Myocyte (in vitro differentiated cells): ENCODE measurements around the gene GSKIP. TPM values are rescaled to one million over a fixed set of nuclear protein-coding genes. Genes with fewer than 3 reads are reported as not detected.

Experiments
- DNase-seq: peaks from one replicate; pipeline ENCODE4 v3.0.0-alpha.2; 2012; ENCODE audit warnings: low read depth
- total RNA-seq: library from RNA; depleted of rRNA; stranded (reverse); fragments of >200 nt; gene quantifications from 2 replicates; pipeline ENCODE4 v1.2.3, GENCODE V29; 2014

GSKIP gene
- total RNA-seq, 1 donor from 2014 or later: 18.5 TPM

GRCh38 chr14:96376093-96376492 is 12.8 kb downstream of the GSKIP start:
- no peak for DNase-seq

- DNase-seq: no peak
Observed at GRCh38 chr14:96380735-96381134, 17.4 kb downstream of the GSKIP start.

DNA sequence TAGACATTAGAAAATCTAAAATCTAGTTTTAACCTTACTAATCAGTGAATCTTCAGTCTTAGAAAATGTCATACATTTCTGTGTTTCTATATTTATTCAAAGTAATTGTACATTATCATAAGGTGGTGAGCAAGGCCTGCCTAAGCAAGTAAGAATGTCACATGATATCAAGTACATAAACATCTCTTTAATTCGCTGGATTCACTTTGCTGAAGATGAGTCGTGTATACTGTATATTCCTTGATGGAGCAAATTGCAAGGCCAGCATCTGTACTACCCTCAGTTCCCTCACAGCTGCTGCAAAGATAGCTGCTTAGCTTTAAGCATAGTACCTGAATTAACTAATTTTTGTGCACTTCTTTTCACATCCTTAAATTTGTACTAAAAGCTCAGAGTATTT is 20.1 kb downstream of the GSKIP start:
- no peak for DNase-seq

DNA sequence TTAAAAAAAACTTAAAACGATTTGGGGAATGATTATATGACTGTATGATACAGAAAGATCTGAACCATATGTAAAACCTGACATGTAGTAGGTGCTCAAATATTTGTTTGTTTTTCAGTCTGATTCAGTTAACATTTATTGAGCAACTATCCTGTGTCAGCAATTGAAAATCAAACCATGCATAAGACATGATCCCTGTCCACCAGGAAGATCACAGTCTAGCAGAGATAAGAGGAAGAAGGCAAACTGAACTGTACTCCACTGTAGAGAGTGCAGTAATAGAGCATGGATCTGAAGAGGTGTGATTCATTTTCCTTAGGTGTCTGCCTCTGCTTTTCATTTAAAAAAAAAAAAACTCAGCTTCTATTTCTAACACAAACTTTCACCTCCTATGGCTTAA is 20.7 kb downstream of the GSKIP start:
- DNase-seq: no peak

- DNase-seq: no peak
Observed at GRCh38 chr14:96384740-96385139, 21.4 kb downstream of the GSKIP start.

DNA sequence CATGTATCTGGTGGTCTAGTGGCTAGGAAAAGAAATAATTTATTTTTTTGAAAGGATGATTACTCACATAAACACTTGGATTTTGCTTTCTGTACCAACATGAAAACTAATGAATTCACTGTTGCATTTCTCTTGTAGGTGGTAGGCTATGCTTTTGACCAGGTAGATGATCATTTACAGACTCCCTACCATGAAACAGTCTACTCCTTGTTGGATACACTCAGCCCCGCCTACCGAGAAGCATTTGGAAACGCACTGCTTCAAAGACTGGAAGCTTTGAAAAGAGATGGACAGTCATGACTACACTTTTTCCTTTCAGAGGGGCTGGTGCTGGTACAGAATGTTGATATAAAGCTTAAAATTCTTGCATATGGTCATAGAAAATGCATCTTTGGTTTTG is 22.1 kb downstream of the GSKIP start:
- DNase-seq: no peak

- no peak for DNase-seq
Observed at GRCh38 chr14:96390965-96391292, 27.6 kb downstream of the GSKIP start.

DNA sequence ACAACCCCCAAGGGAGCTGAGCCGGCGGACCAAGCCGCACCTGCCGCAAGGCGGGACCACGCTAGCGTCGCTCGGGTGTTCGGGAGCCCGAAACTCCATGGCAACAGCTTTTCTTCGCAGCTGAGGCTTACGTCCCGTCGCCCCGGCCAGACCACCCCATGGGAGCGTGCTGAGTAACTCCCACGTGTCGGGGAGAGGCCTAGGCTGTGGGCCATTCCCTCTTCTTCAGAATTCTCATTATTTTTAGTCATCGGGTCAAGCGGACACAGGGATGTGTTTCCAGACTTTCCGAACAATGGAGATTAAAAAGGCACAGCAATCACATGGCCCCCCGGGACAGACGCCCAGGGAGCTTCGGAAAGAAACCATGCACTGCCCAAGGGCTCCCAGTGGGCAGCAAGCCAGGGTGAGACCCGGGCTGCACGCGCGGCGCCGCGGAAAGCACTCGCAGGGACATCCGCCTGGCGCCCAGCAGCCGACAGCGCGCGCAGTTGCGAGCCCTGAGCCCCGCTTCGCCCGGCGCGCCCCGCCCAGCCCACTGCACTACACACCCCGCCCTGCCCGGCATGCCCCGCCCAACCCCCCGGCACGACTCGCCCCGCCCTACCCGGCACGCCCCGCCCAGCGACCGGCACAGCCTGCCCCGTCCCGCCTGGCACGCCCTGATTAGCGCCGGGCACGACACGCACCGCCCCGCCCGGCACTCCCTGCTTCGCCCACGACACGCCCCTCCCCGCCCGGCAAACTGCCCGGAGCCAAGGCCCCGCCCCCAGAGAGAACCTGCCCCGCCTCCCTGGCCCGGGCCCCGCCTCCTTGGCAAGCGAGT is 28.2 kb downstream of the GSKIP start:
- peak; percentile 93 for DNase-seq

- no peak for DNase-seq
Observed at GRCh38 chr14:96393071-96393691, 29.9 kb downstream of the GSKIP start.

DNA sequence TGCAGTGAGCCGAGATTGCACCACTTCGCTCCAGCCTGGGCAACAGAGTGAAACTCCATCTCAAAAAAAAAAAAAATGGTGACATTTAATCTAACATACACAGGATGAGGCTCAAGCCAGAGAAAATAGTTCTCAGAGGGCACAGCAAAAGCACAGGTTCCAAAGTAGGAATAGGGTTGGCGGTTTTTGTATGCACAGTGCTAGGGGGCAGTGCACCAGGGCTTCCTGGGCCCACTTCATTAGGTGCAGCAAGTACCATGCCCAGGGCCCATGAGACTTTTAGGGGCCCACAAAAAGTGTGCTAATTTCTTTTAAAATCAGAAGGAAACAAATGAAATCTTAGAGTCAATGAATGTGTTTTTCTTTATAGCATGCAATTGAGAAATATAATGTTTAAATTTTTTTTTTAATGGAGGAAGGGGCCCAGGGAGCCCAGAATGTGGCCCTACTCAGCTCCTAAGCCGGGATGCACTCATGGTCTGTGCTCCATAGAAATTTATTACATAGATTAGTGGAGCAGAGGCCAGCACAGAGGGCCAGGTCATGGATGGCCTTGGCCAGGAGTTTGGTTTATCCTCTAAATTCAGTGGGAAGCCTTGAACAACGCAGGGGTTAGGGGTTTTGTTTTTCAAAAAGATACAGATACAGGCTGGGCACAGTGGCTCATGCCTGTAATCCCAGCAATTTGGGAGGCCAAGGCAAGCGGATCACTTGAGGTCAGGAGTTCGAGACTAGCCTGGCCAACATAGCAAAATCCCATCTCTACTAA is 30.9 kb downstream of the GSKIP start:
- no peak for DNase-seq

DNA sequence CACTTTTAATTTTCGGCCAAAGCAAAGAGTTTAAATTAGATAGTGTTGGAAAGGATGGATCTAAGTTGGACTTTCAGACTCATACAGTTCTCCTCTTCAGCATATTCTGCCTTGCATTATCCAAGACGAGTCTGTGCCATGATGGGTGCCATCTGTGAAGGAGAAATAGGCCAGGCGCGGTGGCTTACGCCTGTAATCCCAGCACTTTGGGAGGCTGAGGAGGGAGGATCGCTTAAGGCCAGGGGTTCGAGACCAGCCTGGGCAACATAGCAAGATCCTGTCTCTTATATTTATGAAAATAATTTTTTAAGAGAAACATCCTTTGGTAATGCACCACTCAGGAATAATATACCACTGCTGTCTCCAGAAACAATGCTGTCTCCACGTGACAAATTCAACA is 35.1 kb downstream of the GSKIP start:
- no peak for DNase-seq

DNA sequence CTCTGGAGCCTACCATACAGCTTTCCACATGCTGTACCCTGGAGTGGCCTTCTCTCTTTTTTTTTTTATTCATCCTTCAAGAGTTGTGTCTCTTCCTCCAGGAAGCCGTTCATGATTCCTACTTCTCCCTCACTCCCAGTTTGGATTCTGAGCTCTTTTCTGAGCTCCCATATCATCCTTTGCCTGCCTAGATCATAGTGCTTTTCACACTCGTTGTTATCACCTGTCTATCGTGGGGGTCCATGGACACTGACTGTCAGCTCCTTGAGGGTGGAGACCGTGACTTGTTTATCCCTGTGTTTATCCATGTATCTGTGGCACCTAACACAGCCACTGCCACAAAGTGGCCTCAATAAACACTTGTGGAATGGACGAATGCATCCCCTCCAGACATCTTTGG is 35.6 kb downstream of the GSKIP start:
- no peak for DNase-seq

- no peak for DNase-seq
Observed at GRCh38 chr14:96399405-96399804, 36.1 kb downstream of the GSKIP start.

DNA sequence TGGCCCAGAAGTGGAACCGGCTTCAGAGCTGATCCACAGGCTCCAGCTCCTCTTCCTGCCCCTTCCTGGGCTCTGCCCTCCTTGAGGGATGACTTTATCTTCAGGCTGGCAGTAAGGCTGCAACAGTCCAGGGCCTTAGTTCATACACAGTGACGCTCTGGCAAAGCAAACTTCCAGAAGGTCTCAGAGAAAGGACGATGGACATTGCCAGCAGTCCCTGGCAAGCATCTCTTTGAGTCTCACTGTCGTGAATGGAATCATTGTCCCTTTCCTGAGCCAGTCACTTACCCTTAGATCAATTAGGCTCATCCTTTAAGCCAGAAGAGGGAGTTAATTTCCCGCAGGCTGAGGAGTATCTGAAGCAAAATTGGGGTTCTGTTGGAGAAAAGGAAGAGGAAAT is 37.2 kb downstream of the GSKIP start:
- DNase-seq: no peak

DNA sequence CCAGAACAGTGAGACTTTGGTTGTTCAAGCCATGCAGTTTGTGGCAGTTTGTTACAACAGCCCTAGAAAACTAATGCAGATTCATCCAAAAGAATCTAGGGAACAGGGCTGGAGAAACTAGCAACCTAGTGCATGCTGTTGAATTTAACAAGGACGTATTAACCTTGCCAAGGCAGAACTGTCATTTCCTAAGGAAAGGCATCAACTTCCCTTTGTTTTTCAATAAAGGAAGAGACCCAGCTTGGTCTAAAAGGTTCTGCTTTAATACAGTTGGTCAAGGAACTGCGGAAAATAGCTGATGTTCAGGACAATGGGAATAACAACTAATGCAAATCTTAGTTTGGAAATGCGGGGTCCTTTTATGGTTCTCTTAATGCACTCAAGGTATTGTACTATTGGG is 40.1 kb downstream of the GSKIP start:
- DNase-seq: no peak

- no peak for DNase-seq
Observed at GRCh38 chr14:96405677-96406076, 42.4 kb downstream of the GSKIP start.

DNA sequence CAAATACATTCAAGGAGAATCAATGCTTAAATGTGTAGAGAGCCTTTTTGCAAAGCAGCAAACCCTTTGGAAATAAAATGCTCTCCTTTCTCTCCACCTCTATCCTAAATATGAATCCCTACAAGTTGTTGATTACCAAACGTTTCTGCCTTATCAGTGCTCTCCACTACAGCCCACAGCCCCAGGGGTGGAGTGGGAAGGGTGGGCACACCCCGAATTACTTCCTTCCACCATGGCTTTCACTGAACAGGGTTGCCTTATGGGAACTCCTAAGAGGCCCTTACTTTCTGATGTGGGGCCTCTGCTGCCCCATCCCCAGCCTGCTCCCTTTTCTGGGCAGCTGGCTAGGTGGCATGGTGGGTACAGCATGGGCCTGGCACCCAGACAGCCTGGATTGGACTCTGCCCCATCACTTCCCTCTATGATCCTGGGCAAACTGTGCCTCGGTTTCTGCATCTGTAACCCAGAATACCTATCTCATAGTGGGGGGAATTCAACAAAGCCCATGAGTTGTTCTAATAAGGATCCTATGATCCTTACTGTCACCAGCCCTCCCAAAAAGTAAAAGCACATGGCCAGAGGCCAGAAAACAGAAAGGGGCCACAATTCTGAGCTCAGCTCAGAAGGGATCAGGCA is 44.7 kb downstream of the GSKIP start:
- DNase-seq: no peak

DNA sequence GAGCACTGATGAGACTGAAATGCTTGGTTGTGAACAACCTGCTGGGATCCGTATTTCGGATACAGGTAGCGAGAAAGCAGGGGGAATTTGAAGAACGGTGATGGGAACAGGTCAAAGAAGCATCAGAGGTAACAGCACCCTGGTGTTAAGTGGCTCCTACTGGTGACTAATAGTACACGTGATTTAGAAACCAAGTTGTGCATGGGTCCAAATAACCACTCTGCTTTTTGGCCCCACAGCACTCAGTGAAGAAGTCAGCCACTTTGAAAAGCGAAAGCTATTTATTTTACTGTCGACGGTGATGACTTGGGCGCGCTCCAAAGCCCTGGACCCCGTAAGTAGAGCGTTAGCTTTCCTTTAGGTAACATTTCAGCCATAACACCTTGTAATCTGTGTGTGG is 45.3 kb downstream of the GSKIP start:
- no peak for DNase-seq

DNA sequence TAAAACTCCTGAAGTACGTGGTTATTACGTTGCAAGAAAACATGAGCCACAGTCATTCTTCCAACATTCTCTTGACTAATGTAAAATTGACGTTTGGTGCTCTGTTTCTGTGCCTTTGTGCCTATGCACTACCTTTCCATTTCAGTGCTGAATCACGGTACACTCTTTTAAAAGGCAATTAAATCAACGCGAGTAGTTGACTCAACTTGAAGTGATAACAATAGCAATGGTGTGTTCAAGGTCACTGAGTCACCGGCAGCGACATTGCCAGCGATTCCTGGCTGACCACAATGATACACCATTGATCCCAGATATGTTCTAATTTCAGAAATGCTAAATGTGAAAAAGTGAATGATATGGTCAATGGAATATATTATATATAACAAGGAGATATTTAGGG is 46.4 kb downstream of the GSKIP start:
- DNase-seq: peak; percentile 6

- peak; percentile 13 for DNase-seq
Observed at GRCh38 chr14:96410119-96410518, 46.8 kb downstream of the GSKIP start.

GRCh38 chr14:96413526-96413925 is 50.2 kb downstream of the GSKIP start:
- DNase-seq: no peak

DNA sequence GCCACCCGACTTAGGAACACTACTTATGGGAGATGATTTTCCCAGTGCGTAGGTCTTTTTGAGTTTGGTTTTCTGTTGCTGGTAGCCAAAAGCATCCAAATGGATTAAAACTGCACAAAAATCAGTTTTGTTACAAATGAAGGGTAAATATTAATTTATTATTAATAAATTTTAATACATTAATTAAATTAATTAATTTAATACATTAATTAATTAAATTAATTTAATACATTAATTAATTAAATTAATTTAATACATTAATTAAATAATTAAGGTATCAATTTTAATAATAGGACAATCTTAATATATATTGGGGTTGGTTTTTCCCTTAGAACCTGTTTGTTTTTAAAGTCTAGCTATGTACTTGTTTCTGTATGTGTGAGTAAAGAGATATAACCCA is 52.2 kb downstream of the GSKIP start:
- no peak for DNase-seq
